K562 treated with DMSO at 1 percent for 24 hours (cell line): ENCODE data around the gene EFCAB7. TPM values are rescaled to one million over a fixed set of nuclear protein-coding genes. Genes with fewer than 3 reads are reported as not detected.

Experiments used
- total RNA-seq: library from RNA; unstranded; fragments of 300-600 nt; gene quantifications from 2 replicates; pipeline ENCODE4 v1.2.3, GENCODE V29; 2022; ENCODE audit warnings: low read depth; ENCODE audit not compliant: insufficient read depth

Gene EFCAB7, protein sequence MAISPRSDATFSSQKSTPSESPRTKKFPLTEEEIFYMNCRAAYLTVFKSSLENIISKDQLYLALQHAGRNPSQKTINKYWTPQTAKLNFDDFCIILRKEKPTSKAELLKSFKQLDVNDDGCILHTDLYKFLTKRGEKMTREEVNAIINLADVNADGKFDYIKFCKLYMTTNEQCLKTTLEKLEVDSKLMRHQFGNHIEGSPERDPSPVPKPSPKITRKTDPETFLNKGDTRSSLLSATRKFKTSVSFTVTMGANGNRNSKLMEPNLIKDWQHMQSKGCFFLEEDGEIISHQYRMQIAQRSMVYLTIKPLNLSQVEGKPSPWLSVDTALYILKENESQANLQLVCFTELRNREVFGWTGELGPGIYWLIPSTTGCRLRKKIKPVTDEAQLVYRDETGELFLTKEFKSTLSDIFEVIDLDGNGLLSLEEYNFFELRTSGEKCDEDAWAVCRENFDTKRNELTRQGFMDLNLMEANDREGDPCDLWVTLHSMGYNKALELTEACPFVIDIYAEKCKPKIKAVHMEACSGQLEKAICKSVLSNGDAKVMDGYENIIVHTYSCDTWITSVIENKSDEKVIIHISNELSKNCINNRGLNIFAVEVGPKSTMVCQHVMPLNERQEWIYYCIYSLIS
- 2.1 and 4.2 TPM in 2 replicates for total RNA-seq

DNA sequence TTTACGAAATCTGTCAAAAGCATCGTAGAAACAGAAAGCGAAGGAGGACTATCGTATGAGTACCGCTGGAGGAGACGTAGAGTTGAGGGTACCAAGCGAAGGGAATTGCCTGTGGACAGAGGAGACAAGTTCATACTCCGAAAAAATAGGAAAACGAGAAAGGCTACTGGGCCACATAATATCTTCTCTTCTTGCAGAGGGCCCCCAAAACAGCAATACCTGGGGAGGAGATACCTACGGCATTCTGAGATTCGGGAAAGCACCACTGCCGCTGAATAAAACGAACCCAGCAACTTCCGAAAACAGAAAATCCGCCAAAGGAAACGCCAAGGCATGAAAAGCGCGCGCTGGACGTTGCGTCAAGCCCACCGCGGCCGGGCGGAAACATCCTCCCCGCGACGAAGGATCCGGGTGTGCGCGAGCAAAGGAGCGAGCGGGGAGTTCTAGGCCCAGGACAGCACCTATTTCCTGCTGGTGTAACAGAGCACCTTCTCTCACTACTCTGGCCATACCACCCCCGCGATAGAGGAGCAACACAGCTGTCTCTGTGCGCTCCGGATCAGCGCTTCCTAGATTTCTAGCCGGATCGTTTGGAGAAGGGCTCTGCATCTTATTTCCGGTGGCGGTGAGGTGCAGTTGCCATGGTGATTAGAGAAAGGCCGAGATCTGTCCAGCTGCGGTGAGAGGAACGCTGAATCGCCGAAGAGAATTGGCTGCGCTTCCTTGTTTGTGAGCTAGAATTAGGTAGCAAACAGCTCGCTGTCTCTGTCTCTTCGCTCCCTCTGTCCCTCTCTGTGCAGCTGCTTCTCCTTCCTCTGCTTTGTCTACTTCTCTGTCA is at the start of gene EFCAB7, which contains the start of gene ITGB3BP:
Gene EFCAB7 (plus strand): TSS at position 635 of the 838 bp plus-strand sequence. CDS start 2,048 bp downstream, outside the sequence.
Gene ITGB3BP (minus strand): TSS at position 335 of the 838 bp plus-strand sequence. CDS start 92 bp downstream, at position 243.

DNA sequence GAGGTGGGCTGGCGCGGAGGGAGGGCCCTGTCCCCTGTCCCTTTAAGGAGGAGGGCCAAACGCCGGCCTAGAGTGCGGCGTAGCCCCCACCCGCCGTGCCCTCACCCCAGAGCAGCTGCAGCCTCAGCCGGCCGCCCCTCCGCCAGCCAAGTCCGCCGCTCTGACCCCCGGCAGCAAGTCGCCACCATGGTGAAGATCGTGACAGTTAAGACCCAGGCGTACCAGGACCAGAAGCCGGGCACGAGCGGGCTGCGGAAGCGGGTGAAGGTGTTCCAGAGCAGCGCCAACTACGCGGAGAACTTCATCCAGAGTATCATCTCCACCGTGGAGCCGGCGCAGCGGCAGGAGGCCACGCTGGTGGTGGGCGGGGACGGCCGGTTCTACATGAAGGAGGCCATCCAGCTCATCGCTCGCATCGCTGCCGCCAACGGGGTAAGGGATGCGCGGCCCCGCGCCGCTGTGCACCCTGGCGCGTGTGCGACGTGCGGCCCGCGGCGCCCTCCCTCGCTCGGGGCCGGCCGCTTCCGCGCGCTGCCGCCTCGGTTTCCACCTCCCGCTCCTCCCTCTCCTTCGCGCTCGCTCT is 70.1 kb downstream of the EFCAB7 start, which contains the start of gene PGM1:
Gene PGM1 (plus strand): TSS at position 109 of the 583 bp plus-strand sequence. CDS start 78 bp downstream, at position 187.

Other genes with a start within 250 kb of the EFCAB7 start
- 5.1 and 5.8 TPM in 2 replicates for gene FOXD3, start 201.0 kb upstream of the EFCAB7 start, total RNA-seq
- 7.4 and 7.9 TPM in 2 replicates for gene ALG6, start 155.9 kb upstream of the EFCAB7 start, total RNA-seq
- gene ITGB3BP, start 300 bp upstream of the EFCAB7 start, total RNA-seq = 43.0 and 51.4 TPM in 2 replicates
- not detected in 2 replicates for gene PGM1, start 69.9 kb downstream of the EFCAB7 start, total RNA-seq